GM12873 (cell line): ENCODE data around the gene PRDM16.

Experiments
- CTCF ChIP-seq: IDR thresholded peaks from 2 replicates; pipeline ENCODE4 v1.5.1; 2012; ENCODE audit warnings: low read depth, mild to moderate bottlenecking, moderate library complexity, low read length, control low read depth; ENCODE audit not compliant: insufficient read depth; ENCODE audit errors: missing control alignments

PRDM16 gene

GRCh38 chr1:3304246-3304645 is 235.2 kb downstream of the PRDM16 start:
- no peak for TF ChIP-seq CTCF

- TF ChIP-seq CTCF: no peak
Measured at GRCh38 chr1:3304692-3305091, 235.7 kb downstream of the PRDM16 start.

- no peak for TF ChIP-seq CTCF
Measured at GRCh38 chr1:3305156-3305555, 236.2 kb downstream of the PRDM16 start.

GRCh38 chr1:3306583-3307291 is 237.7 kb downstream of the PRDM16 start:
- no peak for TF ChIP-seq CTCF

GRCh38 chr1:3307359-3307758 is 238.4 kb downstream of the PRDM16 start:
- no peak for TF ChIP-seq CTCF

- no peak for TF ChIP-seq CTCF
Measured at GRCh38 chr1:3308053-3308452, 239.1 kb downstream of the PRDM16 start.

- no peak for TF ChIP-seq CTCF
Measured at GRCh38 chr1:3310718-3311400, 241.9 kb downstream of the PRDM16 start.
